K562 (cell line): Measurements from ENCODE around the gene GRB2. TPM values are rescaled to one million over a fixed set of nuclear protein-coding genes. Genes with fewer than 3 reads are reported as not detected.
A peak's percentile ranks its signal among the peaks of the same experiment; 100 is the strongest.

ENCODE experiments used
- ATAC-seq: fragments of 200-7000 bp; cut with Tn5 transposase; 3 replicates; pipeline ENCODE4 v1.9.1; 2020; ENCODE audit warnings: moderate library complexity
- BruUV-seq: library from RNA; stranded (reverse); fragments of 400-500 nt; replicated peaks from 2 replicates; lab custom pipeline; 2021; lab: Mats Ljungman, UMichigan
- CTCF ChIA-PET: fragments of 300-600 bp; formaldehyde crosslinking; extraction: SDS; loops from one replicate; lab custom pipeline; 2021; ENCODE audit warnings: low intra/inter-chr PET ratio; lab: Yijun Ruan, JAX
- POLR2A ChIA-PET: fragments of 300-600, 350-650 bp; sonication (Branson Sonifier 250); formaldehyde crosslinking; extraction: SDS; loops from one replicate; lab custom pipeline; 2021; ENCODE audit warnings: antibody characterized with exemption, inconsistent platforms; lab: Yijun Ruan, JAX
- DNase-seq, 4 experiments: peaks; one replicate each; pipeline versions ENCODE4 v3.0.0 to v3.0.0-alpha.2; 2011 to 2018; ENCODE audit warnings: low spot score in 3 of 4, mixed read lengths in 3 of 4; ENCODE audit errors: extremely low read depth in 1 of 4
- FAIRE-seq: peaks from 2 replicates; lab custom pipeline; 2011; peaks lifted over from hg19 to GRCh38; lab: Jason Lieb, UNC
- H2AFZ ChIP-seq: 2 replicates; pipeline ENCODE4 v1.6.0; 2011; ENCODE audit warnings: low read depth, low read length, control low read depth, inconsistent platforms
- H3K27ac ChIP-seq: fragments of 200-600 bp; 3 replicates; pipeline ENCODE4 v1.8.0; 2011; ENCODE audit warnings: low read depth, mild to moderate bottlenecking, control low read depth, inconsistent platforms, low read length, moderate library complexity, mixed read lengths; ENCODE audit errors: extremely low read depth
- H3K27me3 ChIP-seq, 2 experiments: fragments of 300-600 bp in 1 of 2; 2 replicates in 1 of 2; 3 replicates in 1 of 2; pipeline versions ENCODE4 v1.6.0 to v1.8.0; 2011; ENCODE audit warnings: inconsistent platforms in 2 of 2, low read length in 2 of 2, mild to moderate bottlenecking in 1 of 2, mixed read lengths in 1 of 2, moderate library complexity in 1 of 2; ENCODE audit not compliant: control insufficient read depth in 2 of 2, insufficient read depth in 2 of 2
- H3K36me3 ChIP-seq: fragments of 300-600 bp; 3 replicates; pipeline ENCODE4 v1.8.0; 2011; ENCODE audit warnings: mild to moderate bottlenecking, low read length, inconsistent platforms; ENCODE audit not compliant: control insufficient read depth, insufficient read depth
- H3K4me1 ChIP-seq, 2 experiments: fragments of 200-600 bp in 1 of 2; replicated peaks in 1 of 2; 2 replicates in 1 of 2; 3 replicates in 1 of 2; pipeline versions ENCODE4 v1.5.1 to v1.8.0; 2011; ENCODE audit warnings: inconsistent platforms in 2 of 2, low read length in 2 of 2, mild to moderate bottlenecking in 1 of 2, mixed read lengths in 1 of 2, moderate library complexity in 1 of 2; ENCODE audit not compliant: control insufficient read depth in 2 of 2, insufficient read depth in 2 of 2
- H3K4me2 ChIP-seq: 2 replicates; pipeline ENCODE4 v1.6.1; 2011; ENCODE audit warnings: low read length, control low read depth, inconsistent platforms, mixed read lengths; ENCODE audit not compliant: insufficient read depth
- H3K4me3 ChIP-seq: fragments of 200-600 bp; sonication (generic), shearing (Covaris generic); 2 replicates; pipeline ENCODE4 v1.5.1; 2016; ENCODE audit warnings: control low read depth, inconsistent platforms
- H3K79me2 ChIP-seq: fragments of 200-600 bp; 3 replicates; pipeline ENCODE4 v1.8.0; 2011; ENCODE audit warnings: low read length, inconsistent platforms; ENCODE audit not compliant: control insufficient read depth, insufficient read depth
- H3K9ac ChIP-seq, 2 experiments: 2 replicates each; pipeline versions ENCODE4 v1.6.0 to v1.6.1; 2011; ENCODE audit warnings: low read depth in 2 of 2, low read length in 2 of 2, control low read depth in 1 of 2, inconsistent platforms in 1 of 2, mild to moderate bottlenecking in 1 of 2, mixed read lengths in 1 of 2; ENCODE audit not compliant: insufficient read depth in 1 of 2
- H3K9me1 ChIP-seq: one replicate; pipeline ENCODE4 v1.6.0; 2011; ENCODE audit warnings: inconsistent platforms, mild to moderate bottlenecking, low read length, moderate library complexity; ENCODE audit not compliant: control insufficient read depth, insufficient read depth
- H3K9me3 ChIP-seq: replicated peaks from 2 replicates; pipeline ENCODE4 v1.5.1; 2011; ENCODE audit warnings: low read depth, low read length, inconsistent platforms; ENCODE audit not compliant: control insufficient read depth, insufficient read depth
- H4K20me1 ChIP-seq: replicated peaks from 2 replicates; pipeline ENCODE4 v1.6.1; 2011; ENCODE audit warnings: low read length, inconsistent platforms, mixed read lengths; ENCODE audit not compliant: control insufficient read depth, insufficient read depth
- BACH1 ChIP-seq: fragments of 200-800 bp; sonication (Bioruptor generic); IDR thresholded peaks from 2 replicates; pipeline ENCODE4 v1.6.1; 2016; ENCODE audit warnings: missing genetic modification characterization, missing compliant biosample characterization
- BRD4 ChIP-seq: fragments of 200-600 bp; sonication (generic); IDR thresholded peaks from 2 replicates; pipeline ENCODE4 v1.6.1; 2017; ENCODE audit warnings: inconsistent platforms
- BRF1 ChIP-seq: IDR thresholded peaks from 3 replicates; pipeline ENCODE4 v1.6.1; 2011; ENCODE audit warnings: borderline replicate concordance, mild to moderate bottlenecking; ENCODE audit not compliant: insufficient read length; ENCODE audit errors: extremely low read depth
- CXXC5 ChIP-seq: fragments of 250-450 bp; sonication (Bioruptor Pico); IDR thresholded peaks from 2 replicates; pipeline ENCODE4 v1.8.0; 2022; ENCODE audit warnings: inconsistent platforms, mild to moderate bottlenecking, moderate library complexity
- DDX20 ChIP-seq: fragments of 450-650 bp; IDR thresholded peaks from 2 replicates; pipeline ENCODE4 v1.6.1; 2016; ENCODE audit warnings: missing genetic modification characterization, low read depth, mild to moderate bottlenecking, missing compliant biosample characterization, moderate library complexity
- HLTF ChIP-seq: fragments of 450-650 bp; IDR thresholded peaks from 2 replicates; pipeline ENCODE4 v1.6.1; 2016
- JUNB ChIP-seq: fragments of 450-650 bp; formaldehyde crosslinking; conservative IDR thresholded peaks from 2 replicates; pipeline ENCODE4 v1.4.0; 2020; ENCODE audit warnings: mild to moderate bottlenecking
- KLF1 ChIP-seq: fragments of 450-650 bp; IDR thresholded peaks from 2 replicates; pipeline ENCODE4 v1.6.1; 2016; ENCODE audit warnings: missing genetic modification characterization, missing compliant biosample characterization
- KLF10 ChIP-seq: fragments of 250-450 bp; sonication (Bioruptor Pico); IDR thresholded peaks from 2 replicates; pipeline ENCODE4 v1.6.1; 2021; ENCODE audit warnings: matching md5 sums
- PKNOX1 ChIP-seq: fragments of 450-650 bp; IDR thresholded peaks from 2 replicates; pipeline ENCODE4 v1.6.1; 2016
- SMARCA5 ChIP-seq: fragments of 450-650 bp; IDR thresholded peaks from 2 replicates; pipeline ENCODE4 v1.6.1; 2016
- VEZF1 ChIP-seq: fragments of 200-800 bp; sonication (Bioruptor generic); IDR thresholded peaks from 2 replicates; pipeline ENCODE4 v1.6.1; 2017; ENCODE audit warnings: missing genetic modification characterization, missing compliant biosample characterization
- ZNF232 ChIP-seq: sonication (generic); formaldehyde crosslinking; IDR thresholded peaks from 2 replicates; pipeline ENCODE4 v1.8.0; 2022; ENCODE audit warnings: mild to moderate bottlenecking, missing genetic modification reagents
- ZNF592 ChIP-seq: fragments of 450-650 bp; IDR thresholded peaks from 2 replicates; pipeline ENCODE4 v1.6.1; 2017; ENCODE audit warnings: antibody characterized with exemption, mild to moderate bottlenecking
- ZNF764 ChIP-seq: fragments of 250-450 bp; sonication (Bioruptor Pico); IDR thresholded peaks from 2 replicates; pipeline ENCODE4 v1.4.0; 2020; ENCODE audit warnings: low read depth, mild to moderate bottlenecking, moderate library complexity
- WGBS: fragments of 100-300 bp; shearing (Covaris generic); methylation state at CpG from one replicate; pipeline ENCODE4 v1.1.6; 2016; ENCODE audit warnings: low coverage, mixed read lengths; ENCODE audit not compliant: insufficient coverage; ENCODE audit errors: missing lambda C conversion rate; 5-methylcytosine and 5-hydroxymethylcytosine counted together
- in situ Hi-C: fragments of 300-500 bp; cut with MboI; formaldehyde crosslinking; loops from 4 replicates; pipeline ENCODE4 v1.15.0; 2018; ENCODE audit warnings: inconsistent platforms, mixed read lengths
- intact Hi-C: fragments of 100-400 bp; cut with micrococcal nuclease; formaldehyde crosslinking; loops from 2 replicates; pipeline ENCODE4 v1.14.2; 2022
- polyA plus RNA-seq, 8 experiments: library from polyadenylated mRNA; depleted of rRNA in 4 of 8; stranded (reverse) in 5 of 8; unstranded in 3 of 8; fragments of >200 nt; fragmentation: Nextera tagmentation in 2 of 8; fragmentation: Illumina TruSeq in 1 of 8; extraction: Ambion mirVana in 2 of 8; extraction: Trizol in 1 of 8; gene quantifications; 2 replicates each; pipeline versions ENCODE4 v1.2.1 to v1.2.3, GENCODE V29; 2011 to 2014; ENCODE audit warnings: inconsistent platforms in 1 of 8, missing spikeins in 1 of 8
- total RNA-seq, 7 experiments: library from RNA; depleted of rRNA in 6 of 7; stranded (reverse); fragments of >200 nt in 6 of 7; fragmentation: Illumina TruSeq in 2 of 7; extraction: Trizol in 2 of 7; gene quantifications; 2 replicates each; pipeline versions ENCODE4 v1.2.1 to v1.2.3, GENCODE V29; 2011 to 2021; ENCODE audit warnings: low replicate concordance in 1 of 7

GRB2 gene
- total and polyA plus RNA-seq, 9 of the 15 experiments (the other 6 are each of a cell fraction or from before 2014, with no cell fraction given), result 57.2 to 136 (median 84.8) TPM

GRCh38 chr17:75447951-75448856 lies 42.7 kb upstream of the GRB2 start:
- H3K4me1 ChIP-seq, result peaks cover 19 to 26% of the 10 kb centered on the region in 2 experiments; a peak in 4 of 5 replicates
- CTCF ChIA-PET, result interaction anchor here (0.7 kb wide), 1 partner anchor 18 kb away, joined by 3 read pairs; no protein-coding TSS in a partner anchor
- TF ChIP-seq HLTF (no peak; the same call in 1 of the 2 replicates), KLF10 (CRISPR knock-in tag) (no peak), DDX20 (tag) (no peak), ZNF592 (no peak), PKNOX1 (no peak; the same call in 1 of the 2 replicates), VEZF1 (peak; percentile 30), CXXC5 (CRISPR knock-in tag) (peak; percentile 75), BRF1 (no peak), SMARCA5 (0 out of 2 replicates have a peak, but pooled peaks have one; percentile 20), ZNF764 (CRISPR knock-in tag) (no peak), ZNF232 (CRISPR knock-in tag) (no peak), KLF1 (no peak), JUNB (CRISPR knock-in tag) (no peak), BACH1 (peak; percentile 33; the same call in 1 of the 2 replicates), BRD4 (no peak)

More at GRCh38 chr17:75447951-75448856, 42.7 kb upstream of the GRB2 start:
- Histone ChIP-seq H3K79me2 (no peaks in the 10 kb centered on the region), H3K27ac (peak overlapping the region; percentile 64), H2AFZ (peak overlapping the region; percentile 57; the same call in 1 of the 2 replicates), H3K4me2 (peak overlapping the region; percentile 29; the same call in 1 of the 2 replicates), H3K9ac (no peak overlapping the region; a peak in 1 of 4 replicates), H3K27me3 (no peaks in the 10 kb centered on the region), H3K9me1 (no peaks in the 10 kb centered on the region), H3K36me3 (no peaks in the 10 kb centered on the region), H3K4me3 (no peak overlapping the region), H3K9me3 (no peaks in the 10 kb centered on the region), H4K20me1 (no peaks in the 10 kb centered on the region)
- ATAC-seq (peak; percentile 92), FAIRE-seq (peak; percentile 94), DNase-seq (peak; percentile 38 to 92 (median 57))
- POLR2A ChIA-PET, result interaction anchor here (0.6 to 1.7 kb wide), 12 partner anchors 8 to 373 kb away, joined by 3 to 7 read pairs (median 4); partner anchors contain the start of genes GGA3, GRB2, MIF4GD and MRPS7
- in situ Hi-C loops (no loop called here), intact Hi-C loops (no loop called here)
- 6% methylated on average over 17 of the region's 17 CpGs for WGBS
- BruUV-seq, result no TSS peak
